ENCODE results near the gene ADORA2A. TPM values are rescaled to one million over a fixed set of nuclear protein-coding genes. Genes with fewer than 3 reads are reported as not detected.
"Not testable (repeated sequence)": the region's sequence is repeated elsewhere in the genome, so short reads cannot be mapped to it uniquely, and the experiment has no call there.

The ADORA2A gene
- total RNA-seq, 2 donors from 2014 or later = 5.9 to 7.1 TPM

GRCh38 chr22:24485170-24485569, 57.8 kb downstream of the ADORA2A start:
- Histone ChIP-seq H3K4me1 (peaks cover 0 to 22% of the 10 kb centered on the region in 2 donors), H3K27me3 (no peaks in the 10 kb centered on the region), H3K9me3 (no peaks in the 10 kb centered on the region), H3K4me3 (no peak overlapping the region), H3K36me3 (no peaks in the 10 kb centered on the region), H3K27ac (no peak overlapping the region)
- DNase-seq (ENCODE audit: low spot score) = no peak
- TF ChIP-seq CTCF (IDR thresholded peaks at IDR 0.05) = no peak

- H3K27me3 ChIP-seq = no peaks in the 10 kb centered on the region
- DNase-seq (ENCODE audit: low spot score) = no peak
- peaks cover 0 to 22% of the 10 kb centered on the region in 2 donors for H3K4me1 ChIP-seq
- TF ChIP-seq CTCF (IDR thresholded peaks at IDR 0.05) = peak; percentile 17 to 62
- no peak overlapping the region for H3K27ac ChIP-seq
- H3K36me3 ChIP-seq = no peaks in the 10 kb centered on the region
- H3K9me3 ChIP-seq = no peaks in the 10 kb centered on the region
- no peak overlapping the region for H3K4me3 ChIP-seq
Observed at GRCh38 chr22:24485608-24486007, 58.2 kb downstream of the ADORA2A start.

GRCh38 chr22:24486501-24486921, 59.1 kb downstream of the ADORA2A start:
- TF ChIP-seq CTCF (IDR thresholded peaks at IDR 0.05) = no peak
- Histone ChIP-seq H3K4me1 (peaks cover 0 to 22% of the 10 kb centered on the region in 2 donors), H3K9me3 (no peaks in the 10 kb centered on the region), H3K36me3 (no peaks in the 10 kb centered on the region), H3K27ac (no peak overlapping the region), H3K4me3 (no peak overlapping the region), H3K27me3 (no peaks in the 10 kb centered on the region)
- no peak for DNase-seq (ENCODE audit: low spot score)

GRCh38 chr22:24489011-24489410, 61.6 kb downstream of the ADORA2A start:
- TF ChIP-seq CTCF (IDR thresholded peaks at IDR 0.05) = no peak
- Histone ChIP-seq H3K9me3 (no peaks in the 10 kb centered on the region), H3K27me3 (no peaks in the 10 kb centered on the region), H3K4me1 (peaks cover 0 to 5% of the 10 kb centered on the region in 2 donors), H3K36me3 (no peaks in the 10 kb centered on the region), H3K4me3 (no peak overlapping the region), H3K27ac (no peak overlapping the region)
- no peak for DNase-seq (ENCODE audit: low spot score)

GRCh38 chr22:24489434-24489833, 62.0 kb downstream of the ADORA2A start:
- DNase-seq (ENCODE audit: low spot score); H3K4me3 ChIP-seq; H3K27me3 ChIP-seq; H3K9me3 ChIP-seq; H3K27ac ChIP-seq; H3K4me1 ChIP-seq; H3K36me3 ChIP-seq: not testable (repeated sequence)

Other genes with a start within 250 kb of the ADORA2A start
- gene SUSD2, start 246.1 kb upstream of the ADORA2A start, total RNA-seq = 1 to 10 TPM; 4.9 to 9.5 TPM
- gene GGT5, start 182.5 kb upstream of the ADORA2A start, total RNA-seq = 10 to 100 TPM; 36.2 to 58.7 TPM
- 10 to 100 TPM; 33.6 to 39.1 TPM for gene SPECC1L, start 156.8 kb upstream of the ADORA2A start, total RNA-seq
- gene UPB1, start 67.7 kb downstream of the ADORA2A start, total RNA-seq = 1 to 10 TPM; 1.7 to 2.4 TPM
- 100 to 1,000 TPM; 132 to 147 TPM for gene GUCD1, start 127.5 kb downstream of the ADORA2A start, total RNA-seq
- gene SNRPD3, start 128.4 kb downstream of the ADORA2A start, total RNA-seq = 100 to 1,000 TPM; 100 to 125 TPM
- 1 to 10 TPM; 3.0 to 7.5 TPM for gene LRRC75B, start 165.5 kb downstream of the ADORA2A start, total RNA-seq
- gene GGT1, start 175.6 kb downstream of the ADORA2A start, total RNA-seq = 1 to 10 TPM in 1 of 2 donors, under 1 TPM in 1; 0.98 to 1.7 TPM

All from right atrium auricular region (tissue), 2 donors.